H54 (cell line): ENCODE results near the gene SMG7.

Source experiments
- DNase-seq: peaks from one replicate; pipeline ENCODE4 v3.0.0; 2011; ENCODE audit warnings: low spot score, mixed read lengths; ENCODE audit not compliant: insufficient read length
- FAIRE-seq: peaks from 3 replicates; lab custom pipeline; 2011; peaks lifted over from hg19 to GRCh38; lab: Jason Lieb, UNC
- POLR2A ChIP-seq: IDR thresholded peaks from 2 replicates; pipeline ENCODE4 v1.6.1; 2011; ENCODE audit warnings: low read depth, mild to moderate bottlenecking, low read length

The SMG7 gene

DNA sequence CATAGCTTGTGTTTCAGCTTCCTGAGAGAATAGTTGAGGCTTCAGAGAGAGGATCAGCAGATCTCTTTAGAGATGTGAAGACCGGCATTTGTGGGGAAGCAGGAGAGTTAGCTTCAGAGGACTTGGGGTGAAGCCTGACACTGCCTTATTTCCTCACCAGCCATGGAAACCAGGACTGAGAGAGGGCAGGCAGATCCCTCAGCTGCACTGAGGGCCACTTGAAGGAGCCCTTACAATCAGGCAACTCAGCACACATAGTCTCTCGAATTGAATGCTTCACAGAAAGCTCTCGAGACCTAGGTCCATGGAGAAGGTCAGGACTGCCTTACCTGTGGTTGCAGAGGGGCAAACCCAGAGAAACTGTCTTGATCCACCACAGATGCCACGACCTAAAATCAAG is 98.2 kb downstream of the SMG7 start:
- FAIRE-seq = no peak
- no peak for TF ChIP-seq POLR2A
- DNase-seq = no peak

DNA sequence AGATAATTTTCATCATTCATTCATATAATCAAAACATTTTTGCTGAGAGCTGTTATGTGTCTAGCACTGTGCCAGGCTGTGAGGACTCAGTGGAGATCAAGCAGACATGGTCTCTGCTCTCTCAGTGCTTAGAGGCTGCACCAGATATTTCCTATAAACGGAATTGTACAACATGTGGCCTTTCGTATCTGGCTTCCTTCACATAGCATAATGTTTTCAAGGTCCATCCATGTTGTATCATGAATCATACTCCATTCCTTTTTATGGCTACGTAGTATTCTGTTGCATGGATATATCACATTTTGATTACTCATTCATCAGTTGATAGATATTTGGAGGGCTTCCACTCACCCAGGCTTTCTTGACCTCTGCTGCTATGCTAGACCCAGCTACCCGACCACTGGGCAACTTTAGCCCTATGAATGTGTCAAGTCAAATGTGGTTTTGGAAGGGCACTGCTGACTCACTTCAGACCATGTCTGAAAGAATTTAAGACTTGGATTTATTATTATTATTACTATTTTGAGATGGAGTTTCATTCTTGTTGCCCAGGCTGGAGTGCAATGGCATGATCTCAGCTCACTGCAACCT is 99.5 kb downstream of the SMG7 start:
- FAIRE-seq (no peak), DNase-seq (peak; percentile 37)
- TF ChIP-seq POLR2A = no peak

DNA sequence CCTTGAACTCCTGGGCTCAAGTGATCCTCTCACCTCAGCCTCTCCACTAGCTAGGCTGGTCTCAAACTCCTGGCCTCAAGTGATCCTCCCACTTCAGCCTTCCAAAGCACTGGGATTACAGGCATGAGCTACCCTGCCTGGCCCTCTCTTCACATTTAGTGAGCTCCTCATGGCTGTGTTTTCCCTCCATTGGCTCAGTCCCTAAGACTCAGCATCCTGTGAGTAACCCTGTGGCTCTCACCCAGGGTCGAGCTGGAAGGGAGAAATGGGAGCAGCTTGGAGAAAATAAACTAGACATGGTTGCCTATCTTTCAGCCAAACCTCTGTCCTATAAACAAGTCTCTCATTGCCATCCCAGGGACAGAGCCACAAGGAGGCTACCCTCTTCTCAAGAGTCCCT is 100.4 kb downstream of the SMG7 start:
- no peak for TF ChIP-seq POLR2A
- FAIRE-seq = no peak
- no peak for DNase-seq

- no peak for TF ChIP-seq POLR2A
- FAIRE-seq (no peak), DNase-seq (no peak)
Observed at GRCh38 chr1:183575606-183576005, 103.3 kb downstream of the SMG7 start.

- no peak for TF ChIP-seq POLR2A
- FAIRE-seq (no peak), DNase-seq (no peak)
Observed at GRCh38 chr1:183576537-183576936, 104.2 kb downstream of the SMG7 start.

DNA sequence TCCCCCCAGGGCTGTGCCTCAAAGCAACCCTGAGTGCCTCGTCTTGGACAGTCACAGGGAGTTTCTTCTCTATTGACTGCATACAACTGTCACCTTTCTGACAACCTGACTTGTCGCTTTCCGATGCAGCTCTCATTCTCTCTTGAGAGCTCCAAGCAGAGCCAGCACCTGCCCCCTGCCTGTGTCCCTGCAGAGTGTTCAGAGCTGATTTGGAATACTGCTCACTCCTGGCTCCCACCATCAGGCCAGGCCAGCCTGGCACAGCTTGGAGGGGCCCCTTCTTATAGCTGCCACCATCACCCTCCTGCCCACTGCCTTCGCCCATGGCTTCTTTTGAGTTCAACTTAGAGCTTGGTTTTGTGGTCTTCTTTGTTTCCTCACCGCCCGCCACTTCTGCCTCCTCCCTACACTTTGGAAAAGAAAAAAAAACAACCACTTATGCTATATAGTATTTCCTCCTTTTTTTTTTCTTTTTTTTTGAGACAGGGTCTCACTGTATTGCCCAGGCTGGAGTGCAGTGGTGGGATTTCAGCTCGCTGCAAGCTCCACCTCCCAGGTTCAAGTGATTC is 105.7 kb downstream of the SMG7 start:
- TF ChIP-seq POLR2A = no peak
- DNase-seq (no peak), FAIRE-seq (no peak)

DNA sequence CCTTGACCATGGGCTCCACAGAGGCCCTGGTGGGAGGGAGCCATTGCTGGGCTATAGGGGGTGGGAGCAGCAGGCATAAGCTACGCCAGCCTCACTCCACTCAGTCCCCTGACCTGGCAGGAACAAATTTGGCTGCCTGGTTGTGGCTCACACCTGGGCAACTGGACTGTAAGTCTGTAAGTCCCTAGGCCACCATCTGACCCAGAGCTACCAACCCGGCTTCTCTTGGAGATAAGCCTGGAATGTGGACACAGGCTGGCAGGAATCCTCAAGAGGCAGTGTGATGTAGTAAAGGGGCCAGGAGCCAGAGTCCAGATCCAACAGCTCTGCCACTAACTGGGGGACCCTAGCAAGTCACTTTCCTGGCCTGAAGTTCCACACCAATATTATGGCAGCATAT is 106.6 kb downstream of the SMG7 start:
- no peak for TF ChIP-seq POLR2A
- FAIRE-seq (no peak), DNase-seq (no peak)

DNA sequence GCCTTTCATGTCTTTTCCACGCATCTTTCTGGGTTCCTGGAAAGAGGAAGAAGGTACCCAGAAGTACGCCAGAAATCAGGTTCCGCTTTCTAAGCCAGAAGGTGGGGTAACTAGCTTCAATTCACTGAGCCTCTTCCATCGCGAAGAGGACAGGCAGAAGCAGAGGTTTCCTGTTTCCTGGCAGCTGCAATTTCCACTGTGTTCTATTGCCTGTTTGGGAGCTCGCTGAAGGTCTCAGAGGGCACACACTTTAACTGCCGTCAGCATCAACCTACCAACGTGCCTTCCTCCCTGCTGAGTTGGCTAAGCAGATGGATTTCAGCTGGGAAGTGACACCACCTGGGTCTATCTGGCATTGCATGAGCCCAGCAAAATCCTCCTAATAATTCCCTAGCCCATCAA is 108.0 kb downstream of the SMG7 start:
- DNase-seq = no peak
- TF ChIP-seq POLR2A = no peak
- no peak for FAIRE-seq

DNA sequence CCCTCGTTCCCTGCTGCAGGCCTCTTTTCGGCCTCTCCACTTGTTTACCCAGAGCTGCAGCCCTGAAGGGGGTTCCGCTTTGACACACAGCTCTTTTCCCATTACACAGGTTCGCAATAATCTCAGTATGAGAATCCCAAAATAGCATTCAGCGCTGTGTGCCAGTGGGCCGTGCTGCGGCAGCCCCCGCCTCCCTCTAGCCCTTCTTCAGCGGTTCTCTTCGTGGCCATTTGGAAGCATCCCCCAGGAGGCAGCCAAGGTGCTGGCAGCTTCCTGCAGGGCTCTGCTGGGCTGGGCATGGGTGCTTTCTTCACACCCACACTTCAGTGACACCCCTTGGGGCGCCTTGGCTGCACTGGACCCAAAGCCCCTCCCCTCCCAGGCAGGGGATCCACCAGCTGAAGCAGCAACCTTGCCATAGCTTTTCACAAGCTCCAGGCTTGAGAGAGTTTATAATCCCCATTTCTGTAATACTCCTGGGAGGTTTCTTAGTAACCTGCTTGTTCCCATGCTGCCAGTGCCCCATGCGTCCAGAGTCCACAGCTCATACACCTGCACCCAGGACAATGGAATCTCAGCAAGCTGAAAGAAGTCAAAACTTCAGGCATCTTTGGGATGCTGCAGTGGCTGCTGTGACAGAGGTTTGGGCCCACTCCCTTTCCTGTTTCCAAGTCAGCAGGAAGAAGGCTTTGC is 109.9 kb downstream of the SMG7 start:
- FAIRE-seq (no peak), DNase-seq (no peak)
- no peak for TF ChIP-seq POLR2A

- no peak for TF ChIP-seq POLR2A
- no peak for DNase-seq
- FAIRE-seq = no peak
Observed at GRCh38 chr1:183583466-183583865, 111.2 kb downstream of the SMG7 start.

GRCh38 chr1:183584147-183584546 is 111.8 kb downstream of the SMG7 start:
- FAIRE-seq = no peak
- no peak for DNase-seq
- no peak for TF ChIP-seq POLR2A

DNA sequence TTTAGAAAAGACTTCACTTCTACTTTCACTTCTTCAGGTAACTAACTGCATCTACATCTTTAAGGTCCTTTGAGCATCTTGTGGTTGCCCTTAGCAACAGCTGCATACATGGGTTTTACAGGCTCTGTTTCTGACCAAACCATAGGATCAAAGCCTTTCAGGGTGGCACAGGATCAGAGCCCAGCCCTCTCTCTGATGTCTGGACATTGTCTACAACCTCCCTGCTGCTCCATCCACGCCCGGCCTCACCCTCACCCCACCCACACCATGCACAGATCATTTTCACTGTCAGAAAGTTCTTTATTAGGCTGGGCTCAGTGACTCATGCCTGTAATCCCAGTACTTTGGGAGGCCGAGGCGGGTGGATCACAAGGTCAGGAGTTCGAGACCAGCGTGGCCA is 112.7 kb downstream of the SMG7 start:
- FAIRE-seq = no peak
- DNase-seq = no peak
- no peak for TF ChIP-seq POLR2A

DNA sequence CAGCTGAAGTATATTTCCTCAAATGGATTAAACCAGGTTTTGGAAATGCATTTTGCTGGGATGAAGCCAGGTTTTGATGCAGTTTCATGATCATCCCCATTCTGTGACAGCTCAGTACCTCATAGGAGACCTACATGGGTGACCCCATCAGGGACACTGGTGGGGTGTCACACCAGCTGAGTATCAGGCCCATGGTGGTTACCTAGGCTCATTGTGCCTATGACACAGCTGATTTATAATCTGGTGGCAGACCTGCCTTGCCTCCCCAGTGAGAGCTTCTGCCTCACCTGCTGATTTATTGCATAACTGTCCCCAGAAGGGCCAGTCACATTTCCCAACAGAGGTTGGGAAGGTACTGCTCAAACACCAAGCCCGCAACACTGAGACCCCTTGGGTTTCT is 114.2 kb downstream of the SMG7 start:
- TF ChIP-seq POLR2A = no peak
- no peak for FAIRE-seq
- no peak for DNase-seq

- FAIRE-seq (no peak), DNase-seq (no peak)
- no peak for TF ChIP-seq POLR2A
Observed at GRCh38 chr1:183586926-183587325, 114.6 kb downstream of the SMG7 start.

- FAIRE-seq (no peak), DNase-seq (no peak)
- no peak for TF ChIP-seq POLR2A
Observed at GRCh38 chr1:183588827-183589226, 116.5 kb downstream of the SMG7 start.
